Measurements from ENCODE around the gene FAM110A. TPM values are rescaled to one million over a fixed set of nuclear protein-coding genes. Genes with fewer than 3 reads are reported as not detected.

The FAM110A gene
- polyA plus RNA-seq, 2 of the 4 experiments (the other 2 are of a cell fraction) = 3.1 to 4.4 TPM

GRCh38 chr20:853406-853996 is 20.0 kb downstream of the FAM110A start:
- DNase-seq (ENCODE audit: low read depth in 1 of 2, low spot score in 1 of 2) (no peak), FAIRE-seq (no peak), ATAC-seq (no peak)
- Histone ChIP-seq H3K4me1 (peaks cover 14% of the 10 kb centered on the region), H3K4me2 (no peak overlapping the region), H3K9me3 (no peaks in the 10 kb centered on the region), H3K4me3 (no peak overlapping the region), H3K27ac (0 out of 6 replicates have a peak overlapping the region, but pooled peaks of 1 of the 2 experiments have one; percentile 31)
- no peak for TF ChIP-seq EP300 (IDR thresholded peaks at IDR 0.05)
- no peak for TF ChIP-seq FOSL2 (IDR thresholded peaks at IDR 0.05)
- peak; percentile 9; the same call in 1 of the 2 replicates for TF ChIP-seq FOSL2 (CRISPR knock-in tag; IDR thresholded peaks at IDR 0.05)
- ChIA-PET CTCF (interaction anchor here (0.9 to 11.8 kb wide), 6 partner anchors 10 to 358 kb away, joined by 3 to 78 read pairs (median 4); no protein-coding TSS in a partner anchor), POLR2A (no interaction called here)
- WGBS (ENCODE audit: missing lambda C conversion rate) = 95% methylated on average over 4 of the region's 4 CpGs

GRCh38 chr20:854601-855000 is 21.1 kb downstream of the FAM110A start:
- peaks cover 14% of the 10 kb centered on the region for H3K4me1 ChIP-seq
- H3K4me3 ChIP-seq = no peak overlapping the region
- FAIRE-seq = no peak
- 88% methylated on average over 6 of the region's 6 CpGs for WGBS (ENCODE audit: missing lambda C conversion rate)
- H3K4me2 ChIP-seq = no peak overlapping the region
- CTCF ChIA-PET = interaction anchor here (0.7 to 11.8 kb wide), 5 partner anchors 11 to 588 kb away, joined by 3 to 78 read pairs (median 4); no protein-coding TSS in a partner anchor
- no peaks in the 10 kb centered on the region for H3K9me3 ChIP-seq
- POLR2A ChIA-PET = no interaction called here
- TF ChIP-seq CEBPB (IDR thresholded peaks at IDR 0.05) (no peak), CBX2 (IDR thresholded peaks at IDR 0.05; ENCODE audit: borderline replicate concordance, low read depth) (no peak), POLR2A (IDR thresholded peaks at IDR 0.05; ENCODE audit: low read length) (no peak), NPAS2 (CRISPR knock-in tag; IDR thresholded peaks at IDR 0.05; ENCODE audit: borderline replicate concordance) (no peak), HOXB5 (CRISPR knock-in tag; IDR thresholded peaks at IDR 0.05) (no peak)
- ATAC-seq = no peak
- no peak for DNase-seq (ENCODE audit: low read depth in 1 of 2, low spot score in 1 of 2)
- H3K27ac ChIP-seq = 0 out of 6 replicates have a peak overlapping the region, but pooled peaks of 1 of the 2 experiments have one; percentile 31

GRCh38 chr20:855466-856360 is 22.2 kb downstream of the FAM110A start:
- ATAC-seq (peak in 1 of 2 experiments; percentile 8; a peak in 1 of 6 replicates), FAIRE-seq (no peak), DNase-seq (ENCODE audit: low read depth in 1 of 2, low spot score in 1 of 2) (no peak)
- H3K27ac ChIP-seq = peak overlapping the region; percentile 31 to 77; a peak in 4 of 6 replicates
- TF ChIP-seq ZNF302 (CRISPR knock-in tag; IDR thresholded peaks at IDR 0.05) = no peak
- TF ChIP-seq FOSB (CRISPR knock-in tag; IDR thresholded peaks at IDR 0.05) = no peak
- no peak for TF ChIP-seq TFCP2L1 (CRISPR knock-in tag; IDR thresholded peaks at IDR 0.05)
- TF ChIP-seq CHD2 (IDR thresholded peaks at IDR 0.05; ENCODE audit: low read length, partially characterized antibody) = no peak
- TF ChIP-seq HOXB13 (CRISPR knock-in tag; IDR thresholded peaks at IDR 0.05; ENCODE audit: low read depth) = no peak
- no peak for TF ChIP-seq ZC3H11A (IDR thresholded peaks at IDR 0.05)
- no peak for TF ChIP-seq MAFK (IDR thresholded peaks at IDR 0.05; ENCODE audit: partially characterized antibody)
- no peak for TF ChIP-seq JUNB (IDR thresholded peaks at IDR 0.05)
- TF ChIP-seq PHF8 (IDR thresholded peaks at IDR 0.05; ENCODE audit: borderline replicate concordance, low read depth) = no peak
- no peak for TF ChIP-seq BHLHE40 (IDR thresholded peaks at IDR 0.05; ENCODE audit: low read depth, low read length)
- no peak for TF ChIP-seq NR3C1 (IDR thresholded peaks at IDR 0.05)
- no peak for TF ChIP-seq REST (IDR thresholded peaks at IDR 0.05)
- CTCF ChIA-PET = interaction anchor here (0.6 to 11.8 kb wide), 8 partner anchors 13 to 250 kb away, joined by 3 to 78 read pairs (median 3); no protein-coding TSS in a partner anchor
- H3K4me1 ChIP-seq = peaks cover 14% of the 10 kb centered on the region
- H3K9me3 ChIP-seq = no peaks in the 10 kb centered on the region
- H3K4me2 ChIP-seq = peak overlapping the region; percentile 54
- WGBS (ENCODE audit: missing lambda C conversion rate) = 79% methylated on average over 11 of the region's 11 CpGs
- no peak overlapping the region for H3K4me3 ChIP-seq
- POLR2A ChIA-PET = interaction anchor here (0.9 to 1.0 kb wide), 2 partner anchors 21 to 22 kb away, joined by 3 to 5 read pairs; partner anchors contain the start of gene FAM110A
